Mammary epithelial cell (primary cell): ENCODE data around the gene TNFSF13.

Experiments
- CTCF ChIP-seq, 2 donors: IDR thresholded peaks in 1 of 2; conservative IDR thresholded peaks in 1 of 2; 2 replicates each; pipeline ENCODE4 v1.5.1; 2011 to 2012; ENCODE audit warnings: inconsistent platforms in 2 of 2, low read length in 2 of 2, mild to moderate bottlenecking in 2 of 2, control low read depth in 1 of 2, low read depth in 1 of 2; ENCODE audit not compliant: insufficient read depth in 1 of 2; ENCODE audit errors: extremely low read depth in 1 of 2
- EZH2 ChIP-seq: IDR thresholded peaks from 2 replicates; pipeline ENCODE4 v1.6.1; 2012; ENCODE audit warnings: low read length, inconsistent platforms, borderline replicate concordance

GRCh38 chr17:7512105-7512504 is 46.4 kb upstream of the TNFSF13 start:
- TF ChIP-seq CTCF (conservative IDR thresholded peaks at IDR 0.05 in 1 of 2, IDR thresholded peaks at IDR 0.05 in 1 of 2; ENCODE audit: extremely low read depth in 1 of 2, insufficient read depth in 1 of 2, low read depth in 1 of 2, low read length in 2 of 2) = no peak
- TF ChIP-seq EZH2 = no peak
